Ecto neural progenitor cell (in vitro differentiated cells): ENCODE data around the gene HSD17B12.

Experiments
- DNase-seq: peaks from one replicate; pipeline ENCODE4 v3.0.0-alpha.2; 2018; ENCODE audit warnings: low spot score

Gene HSD17B12

DNA sequence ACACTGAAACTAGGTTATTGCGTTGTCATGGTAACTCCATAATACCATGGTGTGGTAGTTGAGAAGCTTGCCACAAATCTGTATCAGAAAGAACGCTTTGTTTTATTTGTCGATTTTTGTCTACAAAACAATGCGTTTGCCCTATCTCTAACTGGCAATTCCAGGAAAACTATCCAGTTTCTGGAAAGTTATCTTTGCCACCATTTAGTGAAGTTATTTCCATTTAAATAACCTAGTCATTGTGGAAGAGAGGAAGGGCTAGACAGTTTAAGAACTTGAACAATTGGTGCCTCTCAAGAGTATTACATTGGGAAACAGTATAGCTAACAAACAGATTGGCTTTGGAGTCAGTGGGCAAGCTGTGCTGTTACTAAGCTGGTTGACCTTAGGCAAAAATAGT lies 7.9 kb downstream of the HSD17B12 start:
- DNase-seq = no peak

DNA sequence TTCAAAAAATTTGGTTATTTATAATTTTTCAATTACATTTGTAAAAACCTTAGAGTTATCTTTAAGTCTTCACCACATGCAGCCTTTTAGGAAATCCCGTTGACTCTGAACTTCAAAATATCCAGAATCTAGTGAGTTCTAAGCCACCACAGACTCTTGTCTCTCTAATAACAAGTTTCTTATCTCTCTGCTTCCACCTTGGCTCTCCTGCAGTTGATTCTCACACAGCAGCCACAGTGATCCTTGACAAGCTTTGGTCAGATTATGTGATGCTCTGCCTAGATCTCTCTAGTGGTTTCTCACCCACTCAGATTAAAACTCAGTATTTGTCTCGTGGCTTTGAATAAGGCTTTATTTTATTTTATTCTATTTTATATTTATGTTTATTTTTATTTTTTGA lies 8.6 kb downstream of the HSD17B12 start:
- no peak for DNase-seq

DNA sequence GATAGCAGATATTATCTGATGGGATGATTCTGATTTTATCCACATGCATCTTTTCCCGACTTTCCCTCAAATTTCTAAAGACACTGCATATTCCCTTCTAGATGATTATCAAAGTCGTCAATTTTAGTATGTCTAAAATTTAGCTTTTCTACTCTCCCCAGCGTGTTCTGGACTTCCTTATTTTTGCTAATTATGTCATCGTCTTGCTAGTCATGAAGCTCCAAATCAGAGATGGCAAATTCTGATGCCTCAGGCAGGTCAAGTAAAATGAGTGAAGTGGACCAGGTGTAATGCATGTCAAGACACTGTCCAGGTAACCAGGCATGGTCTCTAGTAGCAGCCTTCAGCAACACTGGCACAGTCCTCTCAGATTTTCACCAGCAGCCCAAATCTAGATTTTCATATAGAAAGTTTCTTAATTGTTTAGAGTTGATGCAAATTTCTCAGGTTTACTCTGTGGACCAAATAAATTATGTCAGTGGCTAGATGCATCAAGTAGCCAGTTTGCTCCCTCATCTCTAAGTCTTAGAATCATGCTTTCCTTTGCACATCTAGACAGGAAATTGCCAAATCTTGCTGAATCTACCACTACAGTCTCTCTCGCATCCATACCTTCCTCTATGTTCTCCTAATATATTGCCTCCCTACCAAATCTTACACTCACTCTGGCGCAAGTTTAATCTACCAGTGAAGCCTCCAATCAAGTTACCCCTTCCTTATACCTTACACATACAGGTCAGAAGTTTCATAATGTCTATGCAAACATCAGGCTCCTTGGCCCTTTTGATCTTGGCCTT lies 10.6 kb downstream of the HSD17B12 start:
- no peak for DNase-seq

DNA sequence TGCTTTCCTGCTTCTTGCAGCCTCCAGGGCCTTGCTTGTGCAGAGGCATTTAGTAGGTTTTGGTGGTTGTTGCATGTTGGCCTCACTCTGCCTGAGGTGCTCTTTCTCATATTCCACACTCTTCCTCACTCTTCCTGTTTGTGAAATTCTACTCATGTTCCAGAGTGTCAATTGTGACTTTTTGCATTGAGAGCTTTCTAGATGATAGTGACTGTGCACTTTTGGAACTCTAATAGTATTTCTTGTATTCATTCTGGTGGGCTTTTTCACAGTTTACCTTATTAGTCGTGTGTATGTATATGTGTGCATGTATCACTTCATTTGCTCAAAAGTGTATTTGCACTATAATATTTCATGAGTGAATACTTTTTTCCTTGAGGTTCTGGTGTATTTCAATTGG lies 11.3 kb downstream of the HSD17B12 start:
- no peak for DNase-seq

GRCh38 chr11:43693069-43693468 lies 12.5 kb downstream of the HSD17B12 start:
- DNase-seq = no peak

- DNase-seq = no peak
Measured at GRCh38 chr11:43693731-43694130, 13.2 kb downstream of the HSD17B12 start.

DNA sequence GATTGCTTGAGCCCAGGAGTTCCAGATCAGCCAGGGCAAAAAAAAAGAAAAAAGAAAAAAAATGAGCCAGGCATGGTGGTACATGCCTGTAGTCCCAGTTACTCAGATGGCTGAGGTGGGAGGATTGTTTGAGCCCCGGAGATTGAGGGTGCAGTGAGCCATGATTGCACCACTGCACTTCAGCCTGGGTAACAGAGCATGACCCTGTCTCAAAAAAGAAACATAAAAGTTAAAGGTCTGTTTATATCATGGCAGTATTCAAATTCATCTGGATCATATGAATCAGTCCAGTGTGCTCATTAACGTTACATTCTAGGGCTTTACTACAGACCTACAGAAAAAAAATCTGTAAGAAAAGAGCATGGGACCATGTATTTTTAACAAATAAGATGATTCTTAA lies 13.9 kb downstream of the HSD17B12 start:
- no peak for DNase-seq

DNA sequence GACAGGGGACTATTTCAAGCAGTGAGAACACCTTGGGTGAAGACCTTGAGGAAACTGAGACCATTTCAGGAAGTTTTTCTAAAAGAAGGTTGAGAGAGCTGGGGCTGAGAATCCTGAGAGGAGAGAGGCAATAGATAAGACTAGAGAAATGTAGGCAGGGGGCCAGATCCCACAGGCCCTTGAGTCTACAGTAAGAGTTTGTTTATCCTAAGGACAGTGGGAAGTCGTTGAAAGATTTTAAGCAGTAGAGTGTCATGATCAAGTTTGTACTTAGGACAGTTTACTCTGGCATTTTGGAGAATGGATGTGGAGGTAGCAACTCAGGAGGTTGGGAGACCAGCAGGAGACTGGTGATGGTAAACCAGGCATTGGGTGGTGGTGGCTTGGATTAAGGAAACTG lies 17.1 kb downstream of the HSD17B12 start:
- no peak for DNase-seq

DNA sequence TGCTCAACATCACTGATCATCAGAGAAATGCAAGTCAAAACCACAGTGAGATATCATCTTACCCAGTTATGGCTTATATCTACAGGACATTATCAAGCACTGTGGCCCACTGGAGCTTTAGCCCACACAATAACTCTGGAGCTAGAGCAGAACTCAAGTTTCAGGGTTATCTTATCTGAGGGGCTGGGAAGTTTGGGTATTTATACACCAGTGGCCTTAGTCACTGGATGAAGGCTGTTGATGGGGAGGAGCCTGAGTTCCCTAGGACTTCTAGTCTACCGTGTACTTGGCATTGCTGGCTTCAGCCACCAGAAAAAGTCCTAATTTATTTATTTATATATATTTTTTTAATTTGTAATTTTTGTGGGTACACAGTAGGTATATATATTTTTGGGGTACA lies 19.3 kb downstream of the HSD17B12 start:
- no peak for DNase-seq

GRCh38 chr11:43706631-43707030 lies 26.1 kb downstream of the HSD17B12 start:
- DNase-seq = no peak

GRCh38 chr11:43708776-43709175 lies 28.2 kb downstream of the HSD17B12 start:
- DNase-seq = no peak

- no peak for DNase-seq
Measured at GRCh38 chr11:43709689-43710088, 29.2 kb downstream of the HSD17B12 start.

DNA sequence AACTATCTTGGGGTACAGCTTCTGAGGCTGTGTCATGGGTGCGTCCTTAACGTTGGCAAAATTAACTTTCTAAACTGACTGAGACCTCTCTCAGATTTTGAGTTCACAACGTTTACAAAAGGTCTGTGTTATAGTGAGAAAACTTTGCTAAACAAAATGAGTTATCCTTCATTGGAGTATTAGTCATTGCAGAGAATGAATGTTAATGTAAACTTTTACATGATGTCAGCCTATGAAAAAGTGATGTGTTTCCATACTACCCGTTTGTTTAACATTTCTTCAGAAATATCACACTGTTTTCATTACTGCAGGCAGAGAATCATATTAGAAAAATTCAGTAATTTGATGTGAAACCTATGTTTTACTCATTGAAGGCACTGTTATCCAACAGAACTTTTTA lies 32.1 kb downstream of the HSD17B12 start:
- no peak for DNase-seq

DNA sequence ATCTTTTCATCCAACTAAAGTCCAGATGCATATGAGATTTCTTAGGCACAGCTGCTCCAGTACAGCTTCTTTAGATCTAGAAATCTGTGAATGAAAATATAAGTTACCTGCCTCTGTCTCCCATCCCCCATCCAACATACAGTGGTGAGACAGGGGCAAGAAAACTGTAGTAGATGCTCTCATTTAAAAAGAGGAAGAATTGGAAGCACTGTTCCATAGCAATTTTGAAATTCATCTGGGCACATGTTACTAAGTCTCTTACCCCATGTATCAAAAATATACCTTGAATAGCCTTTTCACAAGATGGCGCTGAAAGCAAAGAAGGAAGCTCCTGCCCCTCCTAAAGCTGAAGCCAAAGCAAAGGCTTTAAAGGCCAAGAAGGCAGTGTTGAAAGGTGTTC lies 37.8 kb downstream of the HSD17B12 start:
- DNase-seq = no peak

- DNase-seq = no peak
Measured at GRCh38 chr11:43723617-43724016, 43.1 kb downstream of the HSD17B12 start.

GRCh38 chr11:43732225-43732624 lies 51.7 kb downstream of the HSD17B12 start:
- no peak for DNase-seq

DNA sequence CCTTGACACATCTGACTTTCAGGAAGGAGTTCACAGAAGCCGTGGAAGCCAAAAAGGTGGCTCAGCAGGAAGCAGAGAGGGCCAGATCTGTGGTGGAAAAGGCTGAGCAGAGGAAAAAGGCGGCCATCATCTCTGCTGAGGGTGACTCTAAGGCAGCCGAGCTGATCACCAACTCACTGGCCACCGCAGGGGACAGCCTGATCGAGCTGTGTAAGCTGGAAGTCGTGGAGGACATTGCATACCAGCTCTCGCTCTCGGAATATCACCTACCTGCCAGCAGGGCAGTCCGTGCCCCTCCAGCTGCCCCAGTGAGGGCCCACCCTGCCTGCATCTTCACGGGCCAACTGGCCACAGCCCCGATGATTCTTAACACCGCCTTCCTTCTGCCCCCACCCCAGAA lies 53.7 kb downstream of the HSD17B12 start:
- DNase-seq = no peak

- DNase-seq = no peak
Measured at GRCh38 chr11:43735115-43735514, 54.6 kb downstream of the HSD17B12 start.

DNA sequence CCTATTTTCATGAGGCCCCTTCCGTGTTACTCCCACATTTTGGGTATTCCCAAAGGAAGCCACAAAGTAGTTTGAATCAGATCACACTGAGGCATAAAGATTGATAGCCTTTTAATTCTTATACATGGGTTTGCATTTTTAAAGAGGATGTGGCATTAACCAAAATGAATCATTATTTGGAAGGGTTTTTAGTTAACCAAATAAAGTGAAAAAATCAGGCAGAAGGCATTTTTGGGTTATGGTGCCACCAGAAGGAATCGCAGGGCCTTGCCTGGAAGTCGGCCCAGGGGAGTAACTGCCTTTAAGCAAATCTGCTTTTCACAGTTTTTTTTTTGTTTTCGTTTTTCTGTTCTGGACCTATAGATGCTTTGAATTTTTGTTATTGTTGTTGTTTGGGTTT lies 55.4 kb downstream of the HSD17B12 start:
- DNase-seq = no peak

DNA sequence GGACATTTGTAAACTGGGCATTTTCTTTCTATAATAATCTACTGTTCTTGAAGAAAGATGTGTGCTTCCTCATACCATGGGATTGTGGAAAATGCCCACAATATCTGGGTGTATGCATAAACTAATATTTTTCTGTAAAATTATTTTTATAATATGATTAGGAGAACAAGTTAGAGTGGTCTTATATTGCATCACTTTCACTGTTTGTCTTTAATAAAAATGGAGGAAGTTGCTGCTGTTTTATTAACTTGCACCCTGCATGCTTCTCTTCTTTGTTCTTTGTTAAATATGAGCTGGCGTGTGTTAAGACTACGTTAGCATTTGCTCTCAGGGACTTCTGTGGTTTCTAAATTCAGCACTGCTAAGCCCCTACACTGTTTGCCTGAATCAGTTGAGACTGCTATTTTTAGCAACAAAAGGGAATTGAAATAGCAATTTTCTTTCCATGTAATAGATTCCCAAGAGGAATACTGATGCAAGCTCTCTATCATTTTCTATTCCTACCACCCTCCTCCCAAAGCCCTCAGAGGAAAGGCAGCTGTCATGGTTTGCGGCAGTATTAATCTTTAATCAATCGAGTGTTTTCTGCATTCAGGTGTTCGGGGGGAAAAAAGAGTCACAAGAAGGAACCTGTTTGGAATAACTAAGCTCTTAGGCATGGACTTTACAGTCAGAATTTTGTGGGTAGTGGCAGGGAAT lies 56.1 kb downstream of the HSD17B12 start:
- no peak for DNase-seq

DNA sequence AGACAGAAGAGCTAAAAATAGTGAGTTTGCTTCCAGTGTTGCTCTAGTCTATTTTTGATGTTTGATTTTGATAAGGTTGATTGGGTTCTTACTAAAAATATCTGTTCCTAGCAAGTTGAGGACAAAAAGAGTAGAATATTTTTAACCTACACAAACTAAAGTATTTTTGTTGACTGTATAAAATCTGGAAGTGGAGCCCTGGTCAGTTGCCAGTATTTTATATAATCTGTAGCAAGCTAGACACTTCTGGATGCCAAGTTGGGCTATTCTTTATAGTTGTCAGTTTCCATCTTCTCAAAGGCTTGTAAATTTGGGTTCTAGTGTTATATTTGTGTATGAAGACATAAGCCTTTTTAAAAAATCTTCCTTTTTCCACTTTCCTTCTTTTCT lies 56.7 kb downstream of the HSD17B12 start:
- DNase-seq = no peak

DNA sequence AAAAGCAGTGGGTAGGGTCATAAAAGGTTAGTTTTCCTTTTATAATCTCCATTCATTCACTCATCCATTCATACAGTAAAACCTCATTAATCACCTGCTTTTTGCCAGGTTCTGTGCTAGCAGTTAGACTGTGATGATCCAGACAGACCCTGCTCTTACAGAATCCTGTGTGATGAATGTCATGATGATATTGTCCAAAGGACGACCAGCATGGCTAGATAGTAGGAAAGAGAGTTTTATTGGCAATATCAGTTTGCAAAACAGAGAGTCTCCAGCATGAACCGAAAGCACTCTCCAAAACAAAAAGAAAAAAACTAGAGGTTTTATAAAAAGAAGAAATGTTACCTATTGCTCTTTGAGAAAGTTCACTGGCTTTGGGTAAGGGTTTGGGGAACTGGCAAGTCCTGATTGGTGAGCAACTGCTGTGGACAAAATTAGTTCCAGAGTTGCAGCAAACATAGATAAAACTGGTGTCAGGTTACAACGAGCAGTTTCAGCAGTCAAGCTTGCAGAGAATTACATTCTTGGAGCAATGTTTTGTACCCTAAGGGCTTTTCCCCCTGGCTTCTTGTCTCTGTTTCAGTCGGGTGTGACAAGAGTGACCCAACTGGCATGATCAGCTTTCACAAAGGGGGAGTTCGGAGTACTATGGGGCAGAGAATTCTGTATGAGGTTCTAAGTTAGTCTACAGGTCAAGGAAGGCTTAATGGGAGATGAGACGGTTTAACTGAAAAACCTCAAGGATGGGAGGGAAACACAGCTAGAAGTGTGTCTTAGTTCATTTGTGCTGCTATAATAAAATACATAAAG lies 58.3 kb downstream of the HSD17B12 start:
- DNase-seq = no peak

- no peak for DNase-seq
Measured at GRCh38 chr11:43746670-43747069, 66.1 kb downstream of the HSD17B12 start.
